Left cardiac atrium (tissue), 4 donors: ENCODE measurements around the gene MAIP1. TPM values are rescaled to one million over a fixed set of nuclear protein-coding genes. Genes with fewer than 3 reads are reported as not detected.
"Not testable (repeated sequence)": the region's sequence is repeated elsewhere in the genome, so short reads cannot be mapped to it uniquely, and the experiment has no call there.

Experiments
- ATAC-seq, 2 donors: fragments of 200-7000 bp; cut with Tn5 transposase; one replicate each; pipeline ENCODE4 v1.9.1; 2020; ENCODE audit warnings: mild to moderate bottlenecking in 2 of 2, moderate library complexity in 2 of 2
- DNase-seq: peaks from one replicate; pipeline ENCODE4 v3.0.0-alpha.2; 2020
- intact Hi-C, 2 donors: fragments of 100-400 bp; cut with DNase I; formaldehyde crosslinking; loops; one replicate each; pipeline versions ENCODE4 v1.14.1 to v1.15.1; 2022 to 2023
- long read RNA-seq: library from polyadenylated mRNA; unstranded; transcript quantifications from one replicate; pipeline ENCODE4 v2.0.0, GENCODE V29; 2021
- total RNA-seq, 2 donors: library from RNA; stranded (reverse); fragmentation: NEBNext Ultra II Directional; extraction: Animal tissue kit (Norgen Biotek cat#: 25700); gene quantifications; one replicate each; pipeline ENCODE4 v1.2.1, GENCODE V29; 2021
- donor health status: DM: no; HTN: yes; CAD: no.
- donor health status: DM: no; HTN: yes; CAD: no; lungs with severe emphysema.
- donor health status: DM: yes; HTN: yes; CAD: no.
- donor health status: Dilated cardiomyopathy.

Gene MAIP1
- total RNA-seq: 10 to 100 TPM; 18.3 to 23.4 TPM
- long read RNA-seq, transcript MAIP1-202 (5 exons, 1,386 nt): major isoform, 8 of 9 reads
- long read RNA-seq, partial matches to known transcripts: 0 of 9 reads
- long read RNA-seq, other reads (novel, unspliced or antisense): 1 of 9 reads

- DNase-seq (peak; percentile 84), ATAC-seq (peak; percentile 97)
- intact Hi-C loops: no loop called here
Measured at GRCh38 chr2:199955339-199956061, at the start of gene MAIP1, which contains the start of gene TYW5. TSS of gene MAIP1 (plus strand) at chr2:199955582. CDS start at chr2:199955799, 217 bp downstream. TSS of gene TYW5 (minus strand) at chr2:199955491. CDS start at chr2:199955470, 21 bp downstream.

GRCh38 chr2:199907008-199907714 lies 48.2 kb upstream of the MAIP1 start:
- DNase-seq (no peak), ATAC-seq (no peak)
- intact Hi-C loops: no loop called here

- intact Hi-C loops: no loop called here
- DNase-seq: no peak
- ATAC-seq: no peak
Measured at GRCh38 chr2:199910338-199911051, 44.9 kb upstream of the MAIP1 start.

GRCh38 chr2:199911052-199911876 lies 44.1 kb upstream of the MAIP1 start, which contains the start of gene C2orf69:
TSS of gene C2orf69 (plus strand) at chr2:199911293. CDS start at chr2:199911439, 146 bp downstream.
- ATAC-seq (peak; percentile 99), DNase-seq (peak; percentile 97)
- intact Hi-C loops: no loop called here

GRCh38 chr2:199911877-199912161 lies 43.6 kb upstream of the MAIP1 start:
- DNase-seq (no peak), ATAC-seq (peak in 1 of 2 donors; percentile 39)
- intact Hi-C loops: no loop called here

GRCh38 chr2:199912553-199913114 lies 42.7 kb upstream of the MAIP1 start:
- DNase-seq, ATAC-seq, intact Hi-C loops: not testable (repeated sequence)

GRCh38 chr2:199914372-199914958 lies 40.9 kb upstream of the MAIP1 start:
- intact Hi-C loops: no loop called here
- DNase-seq (no peak), ATAC-seq (no peak)

- intact Hi-C loops: no loop called here
- no peak for ATAC-seq
- DNase-seq: no peak
Measured at GRCh38 chr2:199916980-199917379, 38.4 kb upstream of the MAIP1 start.

- no peak for ATAC-seq
Measured at GRCh38 chr2:199922856-199923255, 32.5 kb upstream of the MAIP1 start.

GRCh38 chr2:199923924-199924323 lies 31.5 kb upstream of the MAIP1 start:
- ATAC-seq (no peak), DNase-seq (no peak)
- intact Hi-C loops: no loop called here

More at GRCh38 chr2:199922856-199923255, 32.5 kb upstream of the MAIP1 start:
- intact Hi-C loops: no loop called here
- no peak for DNase-seq

GRCh38 chr2:199926806-199927205 lies 28.6 kb upstream of the MAIP1 start:
- ATAC-seq: no peak
- no peak for DNase-seq
- intact Hi-C loops: no loop called here

- DNase-seq (no peak), ATAC-seq (no peak)
- intact Hi-C loops: no loop called here
Measured at GRCh38 chr2:199928226-199928625, 27.2 kb upstream of the MAIP1 start.

GRCh38 chr2:199928626-199929025 lies 26.8 kb upstream of the MAIP1 start:
- intact Hi-C loops: no loop called here
- no peak for ATAC-seq
- DNase-seq: no peak

GRCh38 chr2:199929262-199929661 lies 26.1 kb upstream of the MAIP1 start:
- ATAC-seq (no peak), DNase-seq (no peak)
- intact Hi-C loops: no loop called here

- ATAC-seq (no peak), DNase-seq (no peak)
- intact Hi-C loops: no loop called here
Measured at GRCh38 chr2:199932312-199932855, 23.0 kb upstream of the MAIP1 start.

- DNase-seq (no peak), ATAC-seq (no peak)
- intact Hi-C loops: no loop called here
Measured at GRCh38 chr2:199933466-199933865, 21.9 kb upstream of the MAIP1 start.

- ATAC-seq: no peak
- no peak for DNase-seq
- intact Hi-C loops: no loop called here
Measured at GRCh38 chr2:199936554-199936953, 18.8 kb upstream of the MAIP1 start.

GRCh38 chr2:199940373-199940772 lies 15.0 kb upstream of the MAIP1 start:
- intact Hi-C loops: no loop called here
- ATAC-seq: no peak
- no peak for DNase-seq
